GM12801 (cell line): Measurements from ENCODE around the gene CEP57L1.

Source experiments
- TF ChIP-seq, protein P1 (sequence below): IDR thresholded peaks from one replicate; pipeline ENCODE4 v1.5.1; 2011; ENCODE audit warnings: control low read depth; ENCODE audit not compliant: insufficient read length; ENCODE audit errors: extremely low read depth

The CEP57L1 gene

DNA sequence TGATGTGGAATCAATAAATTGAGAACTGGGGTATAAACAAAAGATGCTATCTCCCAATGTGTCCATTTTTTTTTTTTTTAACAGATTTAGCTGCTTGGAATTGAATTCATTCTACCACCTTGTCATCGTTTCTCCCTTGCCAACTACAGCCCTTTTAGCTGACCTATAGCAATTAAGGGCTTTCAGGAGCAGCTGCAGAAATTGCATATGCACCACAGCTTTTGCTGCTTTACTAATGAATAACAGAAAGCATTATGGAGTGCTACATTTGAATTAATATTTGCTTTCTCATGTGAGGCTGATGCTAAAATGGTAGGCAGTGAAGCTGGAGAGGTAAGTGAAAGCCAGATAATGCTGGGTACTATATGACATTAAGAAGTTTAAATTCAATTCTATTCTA is 6.3 kb upstream of the CEP57L1 start:
- TF ChIP-seq, protein P1, sequence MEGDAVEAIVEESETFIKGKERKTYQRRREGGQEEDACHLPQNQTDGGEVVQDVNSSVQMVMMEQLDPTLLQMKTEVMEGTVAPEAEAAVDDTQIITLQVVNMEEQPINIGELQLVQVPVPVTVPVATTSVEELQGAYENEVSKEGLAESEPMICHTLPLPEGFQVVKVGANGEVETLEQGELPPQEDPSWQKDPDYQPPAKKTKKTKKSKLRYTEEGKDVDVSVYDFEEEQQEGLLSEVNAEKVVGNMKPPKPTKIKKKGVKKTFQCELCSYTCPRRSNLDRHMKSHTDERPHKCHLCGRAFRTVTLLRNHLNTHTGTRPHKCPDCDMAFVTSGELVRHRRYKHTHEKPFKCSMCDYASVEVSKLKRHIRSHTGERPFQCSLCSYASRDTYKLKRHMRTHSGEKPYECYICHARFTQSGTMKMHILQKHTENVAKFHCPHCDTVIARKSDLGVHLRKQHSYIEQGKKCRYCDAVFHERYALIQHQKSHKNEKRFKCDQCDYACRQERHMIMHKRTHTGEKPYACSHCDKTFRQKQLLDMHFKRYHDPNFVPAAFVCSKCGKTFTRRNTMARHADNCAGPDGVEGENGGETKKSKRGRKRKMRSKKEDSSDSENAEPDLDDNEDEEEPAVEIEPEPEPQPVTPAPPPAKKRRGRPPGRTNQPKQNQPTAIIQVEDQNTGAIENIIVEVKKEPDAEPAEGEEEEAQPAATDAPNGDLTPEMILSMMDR: no peak

DNA sequence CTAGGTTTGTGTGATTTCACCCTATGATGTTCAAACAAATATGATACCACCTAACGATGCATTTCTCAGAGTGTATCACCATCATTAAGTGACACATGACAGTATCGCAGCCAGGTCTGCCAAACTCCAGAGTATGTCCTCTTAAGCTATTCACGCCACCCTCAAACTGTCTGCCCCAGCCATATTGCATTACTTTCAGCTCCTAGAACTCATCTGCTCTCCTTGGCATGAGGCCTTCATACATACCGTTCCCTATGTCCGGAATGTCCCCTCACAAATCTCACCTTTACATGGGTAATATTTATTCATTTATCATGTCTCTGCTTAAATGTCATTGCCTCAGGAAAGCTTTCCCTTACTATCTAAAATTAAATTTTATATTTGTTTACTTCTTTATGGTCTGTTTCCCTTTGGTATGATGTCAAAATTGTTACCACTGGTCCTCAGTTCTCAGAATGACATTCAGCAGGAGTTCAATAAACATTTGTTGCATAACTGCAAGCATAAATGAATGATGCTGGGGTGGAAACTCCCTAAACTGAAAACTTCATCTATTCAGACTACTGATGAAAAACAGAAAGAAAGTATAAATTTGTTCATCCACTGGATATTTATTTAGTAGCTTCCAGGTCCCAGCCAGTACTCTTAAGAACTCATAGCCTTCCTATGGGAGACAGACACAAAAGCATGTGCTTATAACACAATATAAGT is 3.8 kb upstream of the CEP57L1 start:
- TF ChIP-seq, protein P1: no peak

- TF ChIP-seq, protein P1: no peak
These were observed 3.2 kb upstream of the CEP57L1 start for GRCh38 chr6:109092074-109092473.

DNA sequence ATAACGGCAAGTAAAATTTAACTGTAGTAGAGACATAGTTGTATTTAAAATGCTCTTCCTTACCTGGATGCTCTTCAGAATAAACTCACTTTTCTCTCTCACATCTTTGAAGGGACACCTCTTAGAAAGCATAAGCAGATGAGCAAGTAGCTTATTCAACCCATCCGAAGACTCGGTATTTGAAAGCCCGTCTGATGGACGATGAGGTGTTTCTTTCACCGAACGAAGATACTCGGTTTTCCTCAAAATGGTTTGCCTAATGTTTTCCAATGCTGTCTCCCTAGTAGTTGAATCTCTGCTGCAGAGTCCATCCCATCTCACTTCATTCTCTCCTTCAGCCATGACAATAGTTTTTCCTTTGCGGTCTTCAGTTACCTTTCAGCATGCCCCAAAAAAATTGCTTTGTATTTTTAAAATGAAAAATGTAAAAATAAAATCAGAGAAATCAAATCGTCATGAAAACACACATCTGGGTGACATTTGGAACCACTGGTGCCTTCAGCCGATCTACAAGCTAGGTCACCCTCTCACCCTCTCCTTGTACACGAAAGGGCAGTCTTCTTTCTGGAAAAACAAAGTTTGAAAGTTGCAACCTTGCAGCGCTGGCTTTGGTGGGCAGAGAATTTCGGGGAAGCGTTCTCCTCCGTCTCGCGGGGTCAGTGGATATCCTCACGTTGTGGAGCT is 1.4 kb upstream of the CEP57L1 start:
- TF ChIP-seq, protein P1: no peak

GRCh38 chr6:109094416-109095035 is 781 bp upstream of the CEP57L1 start, which contains the start of gene SESN1:
SESN1 (minus strand) TSS chr6:109094846; CDS start chr6:109094073, 773 bp downstream.
- TF ChIP-seq, protein P1: no peak

GRCh38 chr6:109095835-109096084 is 453 bp downstream of the CEP57L1 start:
- TF ChIP-seq, protein P1: no peak

GRCh38 chr6:109096208-109096607 is 901 bp downstream of the CEP57L1 start:
- TF ChIP-seq, protein P1: no peak
